GM19463 (cell line): ENCODE data around the gene GMCL1.
"Not testable (repeated sequence)": the region's sequence is repeated elsewhere in the genome, so short reads cannot be mapped to it uniquely, and the experiment has no call there.

Source experiments
- ATAC-seq: cut with Tn5 transposase; IDR thresholded peaks from one replicate; pipeline ENCODE4 v1.9.1; 2021; ENCODE audit warnings: mild to moderate bottlenecking, moderate library complexity; ENCODE audit not compliant: unreplicated experiment

GMCL1 gene

GRCh38 chr2:69807821-69808540, 21.5 kb upstream of the GMCL1 start:
- ATAC-seq: no peak

- ATAC-seq: no peak
Observed at GRCh38 chr2:69810550-69810949, 18.9 kb upstream of the GMCL1 start.

- no peak for ATAC-seq
Observed at GRCh38 chr2:69811018-69811417, 18.4 kb upstream of the GMCL1 start.

GRCh38 chr2:69811591-69811990, 17.9 kb upstream of the GMCL1 start:
- no peak for ATAC-seq

- no peak for ATAC-seq
Observed at GRCh38 chr2:69815717-69816116, 13.7 kb upstream of the GMCL1 start.

- no peak for ATAC-seq
Observed at GRCh38 chr2:69816923-69817542, 12.4 kb upstream of the GMCL1 start.

GRCh38 chr2:69817729-69818501, 11.5 kb upstream of the GMCL1 start:
- ATAC-seq: no peak

GRCh38 chr2:69827796-69828540, 1.5 kb upstream of the GMCL1 start:
- no peak for ATAC-seq

GRCh38 chr2:69828938-69829255, 563 bp upstream of the GMCL1 start:
- ATAC-seq: no peak

- ATAC-seq: peak; percentile 20
Observed at GRCh38 chr2:69830045-69830905, 815 bp downstream of the GMCL1 start.

- ATAC-seq: not testable (repeated sequence)
Observed at GRCh38 chr2:69830906-69831241, 1.4 kb downstream of the GMCL1 start.

GRCh38 chr2:69831354-69831905, 2.0 kb downstream of the GMCL1 start:
- no peak for ATAC-seq

GRCh38 chr2:69833752-69834151, 4.3 kb downstream of the GMCL1 start:
- no peak for ATAC-seq

GRCh38 chr2:69835666-69836065, 6.2 kb downstream of the GMCL1 start:
- no peak for ATAC-seq

- ATAC-seq: no peak
Observed at GRCh38 chr2:69836316-69836715, 6.9 kb downstream of the GMCL1 start.

GRCh38 chr2:69837533-69837932, 8.1 kb downstream of the GMCL1 start:
- no peak for ATAC-seq

GRCh38 chr2:69843993-69844392, 14.5 kb downstream of the GMCL1 start:
- ATAC-seq: no peak

GRCh38 chr2:69844560-69844959, 15.1 kb downstream of the GMCL1 start:
- no peak for ATAC-seq

- ATAC-seq: no peak
Observed at GRCh38 chr2:69846182-69847067, 17.0 kb downstream of the GMCL1 start.
